HG02588 (cell line): ENCODE measurements around the gene TERT.
"Not testable (repeated sequence)": the region's sequence is repeated elsewhere in the genome, so short reads cannot be mapped to it uniquely, and the experiment has no call there.

Source experiments
- ATAC-seq: cut with Tn5 transposase; IDR thresholded peaks from one replicate; pipeline ENCODE4 v1.9.1; 2021; ENCODE audit warnings: mild to moderate bottlenecking, moderate library complexity; ENCODE audit not compliant: unreplicated experiment

Gene TERT

GRCh38 chr5:1243487-1244130, 51.3 kb downstream of the TERT start:
- no peak for ATAC-seq

- no peak for ATAC-seq
These were observed 52.0 kb downstream of the TERT start for GRCh38 chr5:1242733-1243486.

- no peak for ATAC-seq
These were observed 53.3 kb downstream of the TERT start for GRCh38 chr5:1241509-1242080.

GRCh38 chr5:1240496-1241260, 54.2 kb downstream of the TERT start:
- no peak for ATAC-seq

GRCh38 chr5:1239505-1240251, 55.2 kb downstream of the TERT start:
- ATAC-seq = no peak

DNA sequence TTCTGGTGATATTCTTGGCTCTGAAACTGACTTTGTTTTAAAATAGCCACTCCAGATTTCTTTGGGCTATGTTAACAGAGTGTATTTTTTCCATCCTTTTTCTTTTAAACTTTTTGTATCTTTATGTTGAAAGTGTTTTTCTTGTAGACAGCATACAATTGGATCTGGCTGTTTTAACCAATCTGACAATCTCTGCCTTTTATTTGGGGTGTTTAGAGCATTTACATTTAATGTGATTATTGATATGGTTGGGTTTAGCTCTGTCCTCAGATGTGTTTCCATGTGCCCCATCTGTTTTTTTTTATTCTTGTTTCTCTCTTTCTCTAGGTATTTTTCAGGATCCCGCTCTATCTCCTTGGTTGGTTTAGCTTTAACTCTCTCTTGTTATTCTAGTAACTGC, 59.0 kb downstream of the TERT start:
- no peak for ATAC-seq

DNA sequence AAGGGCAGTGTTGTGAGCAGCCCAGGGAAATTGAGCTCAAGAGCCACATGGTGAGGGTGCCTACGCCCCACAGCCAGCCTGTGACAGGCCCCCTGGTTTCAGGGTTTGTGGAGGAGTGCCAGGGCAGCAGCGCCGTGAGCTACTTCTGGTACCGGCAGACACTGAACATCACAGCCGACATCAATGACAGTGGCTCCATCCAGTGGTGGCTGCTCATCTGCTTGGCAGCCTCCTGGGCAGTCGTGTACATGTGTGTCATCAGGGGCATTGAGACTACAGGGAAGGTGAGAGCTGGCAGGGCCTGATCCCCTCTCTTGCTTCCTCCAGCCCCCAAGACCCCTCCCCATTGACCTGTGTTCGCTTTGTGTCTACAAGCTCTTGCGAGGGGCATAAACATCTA, 59.5 kb downstream of the TERT start:
- no peak for ATAC-seq

- ATAC-seq = no peak
These were observed 62.1 kb downstream of the TERT start for GRCh38 chr5:1232780-1233179.

DNA sequence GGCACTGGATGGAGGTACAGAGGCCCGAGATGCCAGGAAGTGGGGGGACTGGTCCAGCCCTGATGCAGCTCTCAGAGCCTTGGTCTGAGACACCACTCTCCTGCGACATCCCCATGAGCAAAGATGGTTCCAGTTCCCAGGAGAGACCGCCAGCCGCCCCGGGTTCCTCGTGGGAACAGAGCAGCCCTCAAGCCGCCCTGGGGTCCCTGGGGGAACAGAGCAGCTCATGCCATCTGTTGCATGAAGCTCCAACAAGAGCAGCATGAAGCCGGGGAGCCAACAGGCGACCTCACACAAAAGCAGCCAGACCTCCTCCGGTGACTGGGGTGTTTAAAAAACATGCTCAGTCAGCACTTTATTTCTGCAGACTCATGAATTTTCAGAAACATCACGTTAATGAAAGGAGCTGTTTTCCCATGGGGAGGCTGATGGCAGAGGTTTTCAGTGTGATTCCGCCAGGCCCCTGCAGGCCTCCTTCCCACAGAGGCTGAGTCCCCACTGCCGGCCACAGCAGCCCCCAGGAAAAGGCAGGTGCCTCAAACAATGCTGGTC, 63.4 kb downstream of the TERT start:
- no peak for ATAC-seq

DNA sequence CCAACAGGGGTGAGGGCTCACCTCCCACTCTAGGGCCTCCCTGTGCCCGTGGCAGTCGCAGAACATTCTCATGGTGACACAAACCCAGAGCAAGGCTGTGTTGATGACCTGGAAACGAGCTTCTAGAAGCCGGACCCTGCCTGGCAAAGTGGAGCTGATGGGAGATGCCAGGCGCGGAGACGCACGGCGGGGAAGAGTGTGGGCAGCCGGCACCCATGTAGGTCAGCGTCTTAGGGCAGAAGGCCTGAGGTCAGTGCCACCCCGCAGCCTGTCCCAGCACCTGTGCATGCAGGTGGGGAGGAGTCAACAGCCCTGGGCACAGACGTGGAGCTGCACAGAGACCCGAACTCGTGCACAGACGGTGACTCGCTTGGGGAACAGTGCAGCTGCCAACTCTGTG, 64.3 kb downstream of the TERT start:
- no peak for ATAC-seq

DNA sequence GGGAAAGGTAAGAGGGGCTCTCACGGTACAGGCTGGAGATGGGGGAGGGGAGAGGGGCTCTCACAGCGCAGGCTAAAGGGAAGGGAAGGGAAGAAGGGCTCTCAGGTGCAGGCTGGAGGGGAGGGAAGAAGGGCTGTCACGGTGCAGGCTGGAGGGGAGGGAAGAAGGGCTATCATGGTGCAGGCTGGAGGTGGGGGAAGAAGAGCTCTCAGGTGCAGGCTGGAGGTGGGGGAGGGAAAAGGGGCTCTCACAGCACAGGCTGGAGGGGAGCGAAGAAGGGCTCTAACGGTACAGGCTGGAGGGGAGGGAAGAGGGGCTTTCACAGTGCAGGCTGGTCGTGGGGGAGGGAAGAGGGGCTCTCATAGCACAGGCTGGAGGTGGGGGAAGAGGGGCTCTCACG, 65.0 kb downstream of the TERT start:
- no peak for ATAC-seq

DNA sequence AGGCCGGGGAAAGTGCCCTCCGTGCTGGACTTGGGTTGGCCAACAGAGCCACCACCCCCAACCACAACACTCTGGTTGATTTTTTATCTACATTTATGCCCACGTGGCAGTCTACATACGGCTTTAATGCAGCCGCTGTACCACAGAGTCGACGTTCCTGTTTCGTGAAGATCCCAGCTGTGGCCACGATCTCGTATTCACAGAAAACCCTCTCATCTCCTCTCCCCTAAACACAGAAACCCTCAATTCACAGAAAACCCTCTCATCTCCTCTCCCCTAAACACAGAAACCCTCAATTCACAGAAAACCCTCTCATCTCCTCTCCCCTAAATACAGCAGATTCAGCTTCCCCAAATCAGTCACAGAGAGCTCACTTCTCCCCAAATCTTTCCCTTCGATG, 65.8 kb downstream of the TERT start:
- not testable (repeated sequence) for ATAC-seq

DNA sequence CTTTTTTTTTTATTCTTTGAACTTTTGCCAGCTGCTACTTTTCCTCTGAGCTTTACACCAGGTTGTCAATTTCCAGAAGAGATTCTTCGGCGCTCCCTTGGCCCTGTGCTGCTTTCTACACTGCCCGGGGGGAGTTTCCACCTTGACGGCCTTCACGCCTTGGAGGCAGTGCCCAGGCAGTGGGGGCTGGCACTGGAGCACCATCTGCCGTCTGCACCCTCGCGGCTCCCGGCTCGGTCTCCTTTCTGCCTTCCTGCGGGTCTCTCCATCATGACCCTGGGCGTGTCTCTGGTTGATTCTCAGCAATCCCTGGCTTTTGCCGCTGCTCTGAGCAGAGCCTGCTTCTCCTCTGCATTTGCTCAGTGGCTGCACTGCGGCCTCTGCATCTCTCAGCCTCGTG, 66.7 kb downstream of the TERT start:
- no peak for ATAC-seq

DNA sequence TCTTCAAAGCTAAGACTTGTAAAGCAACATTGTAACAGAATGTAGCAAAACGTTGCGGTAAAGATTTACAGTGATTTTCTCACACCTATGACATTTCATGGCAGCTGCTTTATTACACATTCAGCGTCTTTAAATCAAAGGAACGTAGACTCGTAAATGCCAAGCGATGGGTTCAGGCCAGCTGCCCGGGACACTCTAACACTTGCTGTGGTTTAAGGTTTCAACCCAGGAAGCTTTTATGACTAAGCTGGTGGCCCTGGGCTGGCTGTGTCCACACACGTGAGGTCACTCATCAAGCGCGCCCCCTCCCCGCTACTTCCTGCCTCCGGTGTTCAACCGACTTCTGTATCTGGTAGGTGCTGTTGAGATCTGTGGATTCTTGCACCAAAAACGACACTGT, 67.2 kb downstream of the TERT start:
- no peak for ATAC-seq

GRCh38 chr5:1226839-1227581, 67.9 kb downstream of the TERT start:
- no peak for ATAC-seq

DNA sequence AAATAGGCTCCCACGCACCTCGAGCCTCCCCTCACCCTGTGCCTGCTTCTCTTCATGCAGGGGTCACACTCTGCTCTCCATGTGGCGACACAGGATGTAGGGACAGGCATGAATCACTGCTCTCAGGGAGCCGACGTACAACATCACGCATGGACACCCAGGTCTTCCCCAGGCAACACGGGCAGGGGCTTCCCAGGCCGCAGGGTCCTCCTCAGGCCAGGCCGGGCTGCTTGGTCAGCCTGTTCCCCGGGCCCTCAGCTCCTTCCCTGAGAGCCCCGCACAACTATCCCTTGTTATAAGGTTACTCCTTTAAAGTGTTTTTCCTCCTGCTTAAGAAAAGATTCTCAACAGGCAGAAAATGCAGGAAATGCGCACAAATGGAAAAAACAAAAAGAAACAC, 68.6 kb downstream of the TERT start:
- ATAC-seq = no peak

DNA sequence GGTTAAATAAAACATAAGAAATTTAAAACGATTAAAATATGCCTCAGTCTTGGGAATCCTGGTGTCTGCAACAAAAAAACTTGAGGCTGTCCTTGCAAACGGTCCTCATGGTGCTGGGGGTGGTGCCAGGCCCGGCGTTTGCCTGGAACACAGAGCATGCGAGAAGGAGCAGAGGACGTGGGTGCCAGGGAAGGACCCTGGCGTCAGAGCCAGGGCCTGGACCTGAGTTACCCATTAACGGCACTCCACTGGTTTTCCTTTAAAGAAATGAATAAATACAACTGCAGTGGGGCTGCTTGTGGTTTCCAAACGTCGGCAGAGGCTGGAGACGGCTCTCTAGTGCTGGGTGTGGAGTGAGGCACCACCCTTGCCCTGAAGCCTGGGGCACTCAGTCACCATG, 69.8 kb downstream of the TERT start, which contains the start of gene SLC6A18:
Gene SLC6A18, plus strand, starts transcription at position 301 of the 400 bp plus-strand sequence. Its CDS starts 97 bp downstream, at position 398.
- no peak for ATAC-seq

- ATAC-seq = no peak
These were observed 70.2 kb downstream of the TERT start for GRCh38 chr5:1224631-1225030.

DNA sequence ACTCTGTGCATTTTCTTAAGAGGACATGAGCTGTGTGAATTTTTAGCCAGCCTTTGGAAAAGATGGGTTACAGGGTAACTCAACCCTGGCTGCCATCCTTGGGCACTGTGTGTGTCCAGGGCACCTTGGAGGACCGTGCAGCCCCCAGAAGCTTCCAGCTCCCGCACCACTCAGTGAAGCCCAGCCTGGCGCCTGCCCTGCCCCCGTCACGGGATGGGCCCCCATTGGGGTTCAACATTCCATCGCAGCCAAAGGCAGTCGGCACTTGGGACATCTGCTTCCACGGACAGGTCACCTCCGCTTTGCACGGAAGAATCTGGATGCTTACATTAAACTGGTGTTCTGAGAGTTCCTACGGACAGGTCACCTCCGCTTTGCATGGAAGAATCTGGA, 71.6 kb downstream of the TERT start:
- no peak for ATAC-seq
